HG02852 (cell line): ENCODE measurements around the gene CCNO.

Experiments
- ATAC-seq: cut with Tn5 transposase; IDR thresholded peaks from one replicate; pipeline ENCODE4 v1.9.1; 2021; ENCODE audit warnings: mild to moderate bottlenecking, moderate library complexity; ENCODE audit not compliant: unreplicated experiment

CCNO gene

GRCh38 chr5:55232985-55233928 lies at the start of gene CCNO:
Gene CCNO, minus strand, starts transcription at chr5:55233608. Its CDS starts 85 bp downstream, at chr5:55233523.
- ATAC-seq: peak; percentile 52

- no peak for ATAC-seq
Measured at GRCh38 chr5:55278778-55279177, 45.4 kb upstream of the CCNO start.

- ATAC-seq: no peak
Measured at GRCh38 chr5:55276771-55277170, 43.4 kb upstream of the CCNO start.

GRCh38 chr5:55258339-55258738 lies 24.9 kb upstream of the CCNO start:
- ATAC-seq: no peak

- no peak for ATAC-seq
Measured at GRCh38 chr5:55254802-55255201, 21.4 kb upstream of the CCNO start.

GRCh38 chr5:55250064-55250463 lies 16.7 kb upstream of the CCNO start:
- no peak for ATAC-seq

GRCh38 chr5:55241746-55242145 lies 8.3 kb upstream of the CCNO start:
- ATAC-seq: no peak

- no peak for ATAC-seq
Measured at GRCh38 chr5:55236800-55237199, 3.4 kb upstream of the CCNO start.

GRCh38 chr5:55234121-55234700 lies 803 bp upstream of the CCNO start:
- no peak for ATAC-seq

- ATAC-seq: peak; percentile 13
Measured at GRCh38 chr5:55232271-55232984, 980 bp downstream of the CCNO start.

GRCh38 chr5:55231919-55232270 lies 1.5 kb downstream of the CCNO start:
- no peak for ATAC-seq

- ATAC-seq: no peak
Measured at GRCh38 chr5:55231029-55231918, 2.1 kb downstream of the CCNO start.

GRCh38 chr5:55230086-55230629 lies 3.2 kb downstream of the CCNO start:
- ATAC-seq: no peak

GRCh38 chr5:55227664-55228430 lies 5.6 kb downstream of the CCNO start:
- no peak for ATAC-seq

GRCh38 chr5:55226934-55227663 lies 6.3 kb downstream of the CCNO start, which contains the start of gene MCIDAS:
Gene MCIDAS, minus strand, starts transcription at chr5:55227315. Its CDS starts 177 bp downstream, at chr5:55227138.
- peak; percentile 45 for ATAC-seq

GRCh38 chr5:55226027-55226933 lies 7.1 kb downstream of the CCNO start:
- peak; percentile 60 for ATAC-seq

- ATAC-seq: no peak
Measured at GRCh38 chr5:55225346-55225745, 8.1 kb downstream of the CCNO start.

- ATAC-seq: no peak
Measured at GRCh38 chr5:55223812-55224240, 9.6 kb downstream of the CCNO start.
